ENCODE results near the gene JAG1.

GRCh38 chr20:10680571-10680970 is 6.8 kb upstream of the JAG1 start:
- TF ChIP-seq CTCF (IDR thresholded peaks at IDR 0.05; ENCODE audit: low read depth, low read length) (no peak), MAX (IDR thresholded peaks at IDR 0.05; ENCODE audit: low read depth, low read length) (no peak), POLR2A (IDR thresholded peaks at IDR 0.05; ENCODE audit: extremely low read depth, insufficient read length) (no peak), MYC (IDR thresholded peaks at IDR 0.05; ENCODE audit: low read depth, low read length) (no peak)

All from NB4 (cell line).